BJ (cell line): Measurements from ENCODE around the gene CAMK2D. TPM values are rescaled to one million over a fixed set of nuclear protein-coding genes. Genes with fewer than 3 reads are reported as not detected.

Source experiments
- CTCF ChIA-PET: fragments of 350-600 bp; formaldehyde crosslinking; extraction: SDS; loops from one replicate; lab custom pipeline; 2021; ENCODE audit warnings: antibody characterized with exemption, inconsistent platforms; lab: Yijun Ruan, JAX
- POLR2A ChIA-PET: fragments of 300-600 bp; sonication (Branson Sonifier 250); formaldehyde crosslinking; extraction: SDS; loops from one replicate; lab custom pipeline; 2021; ENCODE audit warnings: antibody characterized with exemption; lab: Charles Lee
- DNase-seq: peaks from one replicate; pipeline ENCODE4 v3.0.0-alpha.2; 2011; ENCODE audit warnings: low read depth
- H3K27me3 ChIP-seq: 2 replicates; pipeline ENCODE4 v1.6.0; 2011; ENCODE audit warnings: low read length; ENCODE audit not compliant: control insufficient read depth, insufficient read depth
- H3K36me3 ChIP-seq: 2 replicates; pipeline ENCODE4 v1.5.1; 2011; ENCODE audit warnings: low read length; ENCODE audit not compliant: control insufficient read depth, insufficient read depth
- H3K4me3 ChIP-seq: 2 replicates; pipeline ENCODE4 v1.5.1; 2011; ENCODE audit warnings: low read depth, mild to moderate bottlenecking, control low read depth, low read length
- CTCF ChIP-seq: IDR thresholded peaks from 2 replicates; pipeline ENCODE4 v1.5.1; 2011; ENCODE audit warnings: low read depth, mild to moderate bottlenecking, control low read depth, inconsistent platforms, low read length, moderate library complexity; ENCODE audit not compliant: insufficient read depth
- polyA plus RNA-seq: library from polyadenylated mRNA; depleted of rRNA; stranded (reverse); fragments of >200 nt; gene quantifications from 2 replicates; pipeline ENCODE4 v1.2.3, GENCODE V29; 2011

The CAMK2D gene
- polyA plus RNA-seq, 1 experiment, result 41.8 TPM

GRCh38 chr4:113467581-113467980, 294.0 kb downstream of the CAMK2D start:
- ChIA-PET POLR2A (no interaction called here), CTCF (interaction anchor here (1.4 to 1.6 kb wide), 2 partner anchors 10 to 18 kb away, joined by 3 to 5 read pairs; no protein-coding TSS in a partner anchor)
- Histone ChIP-seq H3K27me3 (no peaks in the 10 kb centered on the region), H3K4me3 (peak overlapping the region; percentile 2; the same call in 1 of the 2 replicates), H3K36me3 (no peaks in the 10 kb centered on the region)
- no peak for TF ChIP-seq CTCF
- peak; percentile 38 for DNase-seq

DNA sequence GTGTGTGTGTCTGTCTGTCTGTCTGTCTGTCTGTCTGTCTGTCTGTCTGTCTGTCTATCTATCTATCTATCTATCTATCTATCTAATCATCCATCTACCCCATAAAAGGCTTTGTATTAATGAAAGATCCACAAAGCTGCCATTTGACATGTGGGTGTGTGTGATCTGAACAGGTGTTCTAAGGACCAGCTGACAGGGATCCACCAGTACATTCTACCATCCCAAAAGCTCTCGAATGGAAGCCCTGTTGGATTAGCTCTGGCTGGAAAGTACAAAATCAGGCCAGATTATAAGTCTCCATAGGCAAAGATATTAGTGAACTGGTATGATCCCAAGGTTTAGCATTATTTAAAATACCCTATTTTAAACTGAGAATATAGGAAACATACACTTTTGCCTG, 299.3 kb downstream of the CAMK2D start:
- Histone ChIP-seq H3K4me3 (no peak overlapping the region), H3K36me3 (peaks cover 2% of the 10 kb centered on the region; the same call in 1 of the 2 replicates), H3K27me3 (no peaks in the 10 kb centered on the region)
- no peak for DNase-seq
- ChIA-PET POLR2A (no interaction called here), CTCF (no interaction called here)
- no peak for TF ChIP-seq CTCF

- no peaks in the 10 kb centered on the region for H3K27me3 ChIP-seq
- DNase-seq, result no peak
- peaks cover 2% of the 10 kb centered on the region; the same call in 1 of the 2 replicates for H3K36me3 ChIP-seq
- H3K4me3 ChIP-seq, result no peak overlapping the region
- ChIA-PET CTCF (interaction anchor here (0.6 kb wide), 1 partner anchor 11 kb away, joined by 3 read pairs; no protein-coding TSS in a partner anchor), POLR2A (no interaction called here)
- no peak for TF ChIP-seq CTCF
These were observed 300.3 kb downstream of the CAMK2D start for GRCh38 chr4:113461281-113461680.

DNA sequence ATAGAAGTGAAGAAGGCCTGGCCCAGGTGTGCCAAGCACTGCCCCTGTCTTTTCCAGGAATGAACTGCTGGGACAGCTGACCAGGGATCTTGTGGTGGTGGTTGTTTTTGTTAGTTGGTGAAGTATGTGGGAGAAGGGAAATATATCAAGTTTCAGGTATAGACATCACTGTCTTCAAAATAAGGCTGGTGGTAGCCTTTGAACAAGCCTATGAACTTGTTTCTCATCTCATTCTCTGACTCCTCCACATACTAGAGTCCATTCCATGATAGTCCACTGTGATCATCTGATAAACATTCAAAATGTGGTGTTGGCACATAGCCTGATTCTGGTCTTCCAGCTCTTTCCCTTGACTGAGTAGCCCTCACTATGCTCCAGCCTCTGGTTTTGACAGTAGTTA, 303.7 kb downstream of the CAMK2D start:
- no peaks in the 10 kb centered on the region for H3K27me3 ChIP-seq
- TF ChIP-seq CTCF, result no peak
- no peak overlapping the region for H3K4me3 ChIP-seq
- ChIA-PET POLR2A (no interaction called here), CTCF (interaction anchor here (1.3 kb wide), 1 partner anchor 10 kb away, joined by 3 read pairs; no protein-coding TSS in a partner anchor)
- no peak for DNase-seq
- peaks cover 2% of the 10 kb centered on the region; the same call in 1 of the 2 replicates for H3K36me3 ChIP-seq

GRCh38 chr4:113457121-113457520, 304.4 kb downstream of the CAMK2D start:
- POLR2A ChIA-PET, result no interaction called here
- CTCF ChIA-PET, result interaction anchor here (1.3 kb wide), 1 partner anchor 11 kb away, joined by 3 read pairs; no protein-coding TSS in a partner anchor

More at GRCh38 chr4:113457121-113457520, 304.4 kb downstream of the CAMK2D start:
- Histone ChIP-seq H3K27me3 (no peaks in the 10 kb centered on the region), H3K36me3 (peaks cover 2% of the 10 kb centered on the region; the same call in 1 of the 2 replicates), H3K4me3 (no peak overlapping the region)
- TF ChIP-seq CTCF, result no peak
- DNase-seq, result no peak
